Psoas muscle (tissue), 8 donors: Measurements from ENCODE around the gene TSPAN9. TPM values are rescaled to one million over a fixed set of nuclear protein-coding genes. Genes with fewer than 3 reads are reported as not detected.

Experiments
- ATAC-seq, 4 donors: fragments of 200-7000 bp; cut with Tn5 transposase; one replicate each; pipeline ENCODE4 v1.9.1; 2020; ENCODE audit warnings: moderate library complexity in 3 of 4, mild to moderate bottlenecking in 2 of 4
- DNase-seq, 2 donors: peaks; one replicate each; pipeline ENCODE4 v3.0.0-alpha.2; 2020
- H3K27ac ChIP-seq: fragments of 200-600 bp; one replicate; pipeline ENCODE4 v1.8.0; 2022
- H3K27me3 ChIP-seq, 3 donors: fragments of 200-600 bp in 1 of 3; one replicate each; pipeline versions ENCODE4 v1.6.1 to v1.8.0; 2013 to 2022; ENCODE audit warnings: low read length in 2 of 3, mild to moderate bottlenecking in 2 of 3, moderate library complexity in 1 of 3; ENCODE audit not compliant: insufficient read depth in 3 of 3
- H3K36me3 ChIP-seq, 2 donors: fragments of 200-600 bp in 1 of 2; one replicate each; pipeline versions ENCODE4 v1.6.1 to v1.8.0; 2013 to 2022; ENCODE audit warnings: low read depth in 1 of 2, mild to moderate bottlenecking in 1 of 2, moderate library complexity in 1 of 2; ENCODE audit not compliant: insufficient read depth in 1 of 2
- H3K4me1 ChIP-seq: fragments of 200-600 bp; one replicate; pipeline ENCODE4 v1.8.0; 2022
- H3K4me3 ChIP-seq: fragments of 200-600 bp; one replicate; pipeline ENCODE4 v1.8.0; 2022; ENCODE audit warnings: mild to moderate bottlenecking
- H3K9me3 ChIP-seq: fragments of 200-600 bp; one replicate; pipeline ENCODE4 v1.8.0; 2022
- CTCF ChIP-seq: fragments of 200-600 bp; IDR thresholded peaks from one replicate; pipeline ENCODE4 v1.8.0; 2022; ENCODE audit warnings: antibody characterized with exemption
- WGBS, 3 donors: extraction: QIAGEN DNeasy Blood & Tissue Kit; methylation state at CpG; one replicate each; pipeline versions ENCODE4 v1.1.6 to v1.1.7; 2013; 5-methylcytosine and 5-hydroxymethylcytosine counted together
- intact Hi-C, 2 donors: fragments of 100-400 bp; cut with DNase I; formaldehyde crosslinking; loops; one replicate each; pipeline versions ENCODE4 v1.11.0 to v1.14.2; 2022
- polyA plus RNA-seq, 3 donors: library from polyadenylated mRNA; stranded (reverse); fragments of 200-250 nt; gene quantifications; one replicate each; pipeline ENCODE4 v1.2.3, GENCODE V29; 2013
- total RNA-seq, 4 donors: library from RNA; stranded (reverse); fragmentation: NEBNext Ultra II Directional in 2 of 4; extraction: Animal tissue kit (Norgen Biotek cat#: 25700) in 2 of 4; gene quantifications; one replicate each; pipeline versions ENCODE4 v1.2.1 to v1.2.4, GENCODE V29; 2021 to 2023
- donor health status: healthy with polysubstance abuse.
- donor health status: DM: no; HTN: no; CAD: no; lungs with moderate emphysema.
- donor health status: Bipolar disorder and iron deficiency.
- donor health status: healthy.
- donor health status: DM: yes; HTN: yes; CAD: no.
- donor health status: DM: no; HTN: no; CAD: no.
- donor health status: DM: no; HTN: no; CAD: no.
- donor health status: DM: yes; HTN: yes; CAD: no.

The TSPAN9 gene
- total and polyA plus RNA-seq, 7 donors = 6.4 to 28.0 (median 11.6) TPM

- H3K36me3 ChIP-seq = no peaks in the 10 kb centered on the region
- ATAC-seq = no peak
- no peak overlapping the region for H3K4me3 ChIP-seq
- DNase-seq = no peak
- WGBS, 3 donors = 87 to 98% (median 91%) methylated on average over 4 of the region's 4 CpGs
- no peak for TF ChIP-seq CTCF
- H3K9me3 ChIP-seq = no peaks in the 10 kb centered on the region
- peaks cover 12% of the 10 kb centered on the region for H3K4me1 ChIP-seq
- H3K27me3 ChIP-seq = peaks cover 0 to 5% (median 3%) of the 10 kb centered on the region in 3 donors
- no peak overlapping the region for H3K27ac ChIP-seq
- intact Hi-C loops = no loop called here
These were observed 240.3 kb downstream of the TSPAN9 start for GRCh38 chr12:3317481-3317815.

GRCh38 chr12:3317841-3318501 lies 240.8 kb downstream of the TSPAN9 start:
- Histone ChIP-seq H3K4me3 (no peak overlapping the region), H3K27me3 (peaks cover 0 to 5% (median 3%) of the 10 kb centered on the region in 3 donors), H3K27ac (no peak overlapping the region), H3K9me3 (no peaks in the 10 kb centered on the region), H3K4me1 (peaks cover 12% of the 10 kb centered on the region), H3K36me3 (no peaks in the 10 kb centered on the region)
- ATAC-seq (no peak), DNase-seq (peak in 1 of 2 donors; percentile 44)
- intact Hi-C loops = no loop called here
- TF ChIP-seq CTCF = no peak
- WGBS, 3 donors = 74 to 79% (median 75%) methylated on average over 13 of the region's 13 CpGs

GRCh38 chr12:3319723-3320492 lies 242.7 kb downstream of the TSPAN9 start:
- intact Hi-C loops = no loop called here
- 79 to 83% (median 79%) methylated on average over 17 of the region's 17 CpGs for whole genome bisulfite sequencing, 3 donors
- no peak for TF ChIP-seq CTCF

GRCh38 chr12:3320881-3321509 lies 243.8 kb downstream of the TSPAN9 start:
- Histone ChIP-seq H3K27me3 (peaks cover 0 to 3% (median 0%) of the 10 kb centered on the region in 3 donors), H3K27ac (no peak overlapping the region), H3K9me3 (no peaks in the 10 kb centered on the region), H3K4me1 (no peaks in the 10 kb centered on the region), H3K4me3 (no peak overlapping the region), H3K36me3 (no peaks in the 10 kb centered on the region)
- no peak for TF ChIP-seq CTCF
- DNase-seq (no peak), ATAC-seq (no peak)
- WGBS, 3 donors = 77 to 89% (median 81%) methylated on average over 17 of the region's 17 CpGs
- intact Hi-C loops = no loop called here

More at GRCh38 chr12:3319723-3320492, 242.7 kb downstream of the TSPAN9 start:
- no peak overlapping the region for H3K27ac ChIP-seq
- H3K36me3 ChIP-seq = no peaks in the 10 kb centered on the region
- no peaks in the 10 kb centered on the region for H3K9me3 ChIP-seq
- H3K27me3 ChIP-seq = peaks cover 0 to 3% (median 0%) of the 10 kb centered on the region in 3 donors
- peaks cover 7% of the 10 kb centered on the region for H3K4me1 ChIP-seq
- ATAC-seq (no peak), DNase-seq (no peak)
- H3K4me3 ChIP-seq = no peak overlapping the region
